ENCODE measurements around the gene QSER1. TPM values are rescaled to one million over a fixed set of nuclear protein-coding genes. Genes with fewer than 3 reads are reported as not detected.

Gene QSER1
- total and polyA plus RNA-seq, 10 of the 15 experiments (the other 5 are each of a cell fraction or from before 2014, with no cell fraction given), result 2.1 to 15.0 (median 9.4) TPM

DNA sequence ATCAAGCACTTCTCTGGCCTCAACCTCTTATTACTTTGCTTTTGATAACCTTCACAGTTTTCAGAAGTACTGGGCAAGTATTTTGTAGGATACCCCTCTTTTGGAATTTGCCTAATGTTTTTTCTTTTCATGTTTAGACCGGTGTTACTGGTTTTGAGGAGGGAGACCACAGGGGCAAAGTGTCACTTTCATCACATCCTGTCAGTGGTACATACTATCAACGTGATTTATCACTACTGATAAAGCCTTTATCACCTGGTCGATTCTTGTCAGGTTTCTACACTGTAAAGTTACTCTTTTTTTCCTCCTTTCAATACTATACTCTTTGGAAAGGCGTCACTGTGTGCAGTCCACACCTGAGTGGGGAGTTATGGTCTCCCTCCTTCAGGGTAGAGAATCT is 26.7 kb downstream of the QSER1 start (continued):
- TF ChIP-seq, protein P1, sequence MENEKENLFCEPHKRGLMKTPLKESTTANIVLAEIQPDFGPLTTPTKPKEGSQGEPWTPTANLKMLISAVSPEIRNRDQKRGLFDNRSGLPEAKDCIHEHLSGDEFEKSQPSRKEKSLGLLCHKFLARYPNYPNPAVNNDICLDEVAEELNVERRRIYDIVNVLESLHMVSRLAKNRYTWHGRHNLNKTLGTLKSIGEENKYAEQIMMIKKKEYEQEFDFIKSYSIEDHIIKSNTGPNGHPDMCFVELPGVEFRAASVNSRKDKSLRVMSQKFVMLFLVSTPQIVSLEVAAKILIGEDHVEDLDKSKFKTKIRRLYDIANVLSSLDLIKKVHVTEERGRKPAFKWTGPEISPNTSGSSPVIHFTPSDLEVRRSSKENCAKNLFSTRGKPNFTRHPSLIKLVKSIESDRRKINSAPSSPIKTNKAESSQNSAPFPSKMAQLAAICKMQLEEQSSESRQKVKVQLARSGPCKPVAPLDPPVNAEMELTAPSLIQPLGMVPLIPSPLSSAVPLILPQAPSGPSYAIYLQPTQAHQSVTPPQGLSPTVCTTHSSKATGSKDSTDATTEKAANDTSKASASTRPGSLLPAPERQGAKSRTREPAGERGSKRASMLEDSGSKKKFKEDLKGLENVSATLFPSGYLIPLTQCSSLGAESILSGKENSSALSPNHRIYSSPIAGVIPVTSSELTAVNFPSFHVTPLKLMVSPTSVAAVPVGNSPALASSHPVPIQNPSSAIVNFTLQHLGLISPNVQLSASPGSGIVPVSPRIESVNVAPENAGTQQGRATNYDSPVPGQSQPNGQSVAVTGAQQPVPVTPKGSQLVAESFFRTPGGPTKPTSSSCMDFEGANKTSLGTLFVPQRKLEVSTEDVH (IDR thresholded peaks at IDR 0.05; ENCODE audit: low read depth, partially characterized antibody), result no peak
- TF ChIP-seq, protein P2, sequence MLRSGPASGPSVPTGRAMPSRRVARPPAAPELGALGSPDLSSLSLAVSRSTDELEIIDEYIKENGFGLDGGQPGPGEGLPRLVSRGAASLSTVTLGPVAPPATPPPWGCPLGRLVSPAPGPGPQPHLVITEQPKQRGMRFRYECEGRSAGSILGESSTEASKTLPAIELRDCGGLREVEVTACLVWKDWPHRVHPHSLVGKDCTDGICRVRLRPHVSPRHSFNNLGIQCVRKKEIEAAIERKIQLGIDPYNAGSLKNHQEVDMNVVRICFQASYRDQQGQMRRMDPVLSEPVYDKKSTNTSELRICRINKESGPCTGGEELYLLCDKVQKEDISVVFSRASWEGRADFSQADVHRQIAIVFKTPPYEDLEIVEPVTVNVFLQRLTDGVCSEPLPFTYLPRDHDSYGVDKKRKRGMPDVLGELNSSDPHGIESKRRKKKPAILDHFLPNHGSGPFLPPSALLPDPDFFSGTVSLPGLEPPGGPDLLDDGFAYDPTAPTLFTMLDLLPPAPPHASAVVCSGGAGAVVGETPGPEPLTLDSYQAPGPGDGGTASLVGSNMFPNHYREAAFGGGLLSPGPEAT (IDR thresholded peaks at IDR 0.05; ENCODE audit: low read depth), result no peak
- TF ChIP-seq HDGF (IDR thresholded peaks at IDR 0.05), result no peak
- no peak for TF ChIP-seq SPI1 (IDR thresholded peaks at IDR 0.05; ENCODE audit: borderline replicate concordance, insufficient read depth, low read depth, low read length)

DNA sequence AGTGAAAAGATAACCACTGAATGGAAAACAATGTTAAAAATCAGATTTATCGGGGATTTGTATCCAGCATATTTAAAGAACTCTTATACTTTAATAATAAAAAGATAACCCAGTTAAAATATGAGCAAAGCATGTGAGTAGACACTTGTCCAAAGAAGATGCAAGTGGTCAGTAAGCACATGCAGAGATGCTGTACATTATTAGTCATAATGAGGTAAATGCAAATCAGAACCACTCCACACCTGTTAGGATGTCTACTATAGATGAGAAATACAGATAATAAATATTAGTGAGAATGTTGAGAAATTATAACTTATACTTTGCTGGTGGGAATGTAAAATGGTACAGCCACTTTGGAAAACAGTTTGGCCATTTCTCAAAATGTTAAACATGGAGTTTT is 28.0 kb downstream of the QSER1 start:
- SMC1A ChIA-PET (ENCODE audit: uncharacterized antibody, unreplicated experiment), result no interaction called here
- Histone ChIP-seq H3K27me3 (replicated peaks in 1 of 2; ENCODE audit: control insufficient read depth in 2 of 2, insufficient read depth in 2 of 2, low read length in 1 of 2) (no peaks in the 10 kb centered on the region), H3K4me3 (no peak overlapping the region), H2AFZ (ENCODE audit: control insufficient read depth, low read depth, low read length) (no peak overlapping the region), H3K9ac (ENCODE audit: control insufficient read depth, insufficient read depth, low read length) (no peak overlapping the region), H4K20me1 (ENCODE audit: control insufficient read depth, insufficient read depth) (no peaks in the 10 kb centered on the region), H3K4me2 (ENCODE audit: control insufficient read depth, insufficient read depth) (no peak overlapping the region), H3K4me1 (ENCODE audit: control insufficient read depth, insufficient read depth, low read length) (no peaks in the 10 kb centered on the region), H3K79me2 (ENCODE audit: control insufficient read depth, insufficient read depth, low read length) (peaks cover 28% of the 10 kb centered on the region), H3K36me3 (ENCODE audit: control insufficient read depth in 2 of 2, insufficient read depth in 2 of 2, low read length in 1 of 2) (no peaks in the 10 kb centered on the region), H3K27ac (ENCODE audit: control insufficient read depth, insufficient read depth) (no peak overlapping the region), H3K9me3 (replicated peaks; ENCODE audit: control insufficient read depth, insufficient read depth, low read length) (no peaks in the 10 kb centered on the region)
- ATAC-seq (peak; percentile 51; the same call in 1 of the 3 replicates), DNase-seq (ENCODE audit: low read depth, low spot score) (no peak), FAIRE-seq (no peak)
- CTCF ChIA-PET, result interaction anchor here (1.7 kb wide), 1 partner anchor 110 kb away, joined by 5 read pairs; no protein-coding TSS in a partner anchor
- in situ Hi-C loops (cut with MboI), result no loop called here
- TF ChIP-seq HCFC1 (IDR thresholded peaks at IDR 0.05; ENCODE audit: low read length) (no peak), MYC (IDR thresholded peaks at IDR 0.05; ENCODE audit: insufficient read depth, insufficient read length, insufficient replicate concordance, low read length, severe bottlenecking) (no peak), SMAD5 (IDR thresholded peaks at IDR 0.05; ENCODE audit: low read depth) (no peak), ETV6 (conservative IDR thresholded peaks at IDR 0.05 in 1 of 2, IDR thresholded peaks at IDR 0.05 in 1 of 2; ENCODE audit: borderline replicate concordance in 1 of 2, low read depth in 1 of 2) (no peak), IRF4 (IDR thresholded peaks at IDR 0.05; ENCODE audit: low read depth, low read length) (no peak), KLF5 (IDR thresholded peaks at IDR 0.05; ENCODE audit: partially characterized antibody) (no peak), JUNB (IDR thresholded peaks at IDR 0.05) (0 out of 2 replicates have a peak, but pooled peaks have one; percentile 8), EZH2 (IDR thresholded peaks at IDR 0.05; ENCODE audit: borderline replicate concordance, control insufficient read depth, low read depth, low read length) (no peak)
- no TSS peak for BruUV-seq (replicated peaks)
- POLR2A ChIA-PET, result interaction anchor here (1.0 kb wide), 1 partner anchor 25 kb away, joined by 3 read pairs; no protein-coding TSS in a partner anchor
- RAD21 ChIA-PET (ENCODE audit: unreplicated experiment), result no interaction called here
- WGBS (ENCODE audit: insufficient coverage, insufficient replicate concordance, low lambda C conversion rate, missing lambda C conversion rate), result 100% methylated on average over 1 of the region's 1 CpG
- intact Hi-C loops (cut with micrococcal nuclease; ENCODE audit: unreplicated experiment), result no loop called here

Measured in GM12878 (cell line).